Right lobe of liver (tissue), 6 donors: ENCODE data around the gene RIOK1. TPM values are rescaled to one million over a fixed set of nuclear protein-coding genes. Genes with fewer than 3 reads are reported as not detected.
"Not testable (repeated sequence)": the region's sequence is repeated elsewhere in the genome, so short reads cannot be mapped to it uniquely, and the experiment has no call there.

Source experiments
- ATAC-seq, 4 donors: fragments of 200-7000 bp; cut with Tn5 transposase; one replicate each; pipeline ENCODE4 v1.9.1; 2020; ENCODE audit warnings: mild to moderate bottlenecking in 4 of 4, moderate library complexity in 4 of 4
- DNase-seq, 3 donors: peaks; one replicate each; pipeline ENCODE4 v3.0.0-alpha.2; 2020
- H3K27ac ChIP-seq, 3 donors: fragments of 200-600 bp; one replicate each; pipeline ENCODE4 v1.8.0; 2022
- H3K27me3 ChIP-seq, 2 donors: fragments of 200-600 bp; one replicate each; pipeline ENCODE4 v1.8.0; 2022
- H3K36me3 ChIP-seq, 4 donors: fragments of 200-600 bp; sonication (generic) in 1 of 4; one replicate each; pipeline versions ENCODE4 v1.5.1 to v1.8.0; 2017 to 2022; ENCODE audit warnings: control low read depth in 1 of 4
- H3K4me1 ChIP-seq, 4 donors: fragments of 200-600 bp; sonication (generic) in 1 of 4; one replicate each; pipeline versions ENCODE4 v1.5.1 to v1.8.0; 2017 to 2022; ENCODE audit warnings: control low read depth in 1 of 4
- H3K4me3 ChIP-seq, 3 donors: fragments of 200-600 bp; one replicate each; pipeline ENCODE4 v1.8.0; 2022
- H3K9me3 ChIP-seq, 4 donors: fragments of 200-600 bp; sonication (generic) in 1 of 4; one replicate each; pipeline versions ENCODE4 v1.5.1 to v1.8.0; 2017 to 2022; ENCODE audit warnings: control low read depth in 1 of 4
- POLR2A ChIP-seq: fragments of 450-650 bp; IDR thresholded peaks from one replicate; pipeline ENCODE4 v1.6.1; 2017; ENCODE audit warnings: antibody characterized with exemption, mild to moderate bottlenecking
- WGBS: methylation state at CpG from one replicate; pipeline ENCODE4 v1.1.6; 2018; ENCODE audit warnings: low coverage, low lambda C conversion rate; ENCODE audit not compliant: insufficient coverage; ENCODE audit errors: missing lambda C conversion rate; 5-methylcytosine and 5-hydroxymethylcytosine counted together
- intact Hi-C, 2 donors: fragments of 100-400 bp; cut with DNase I; formaldehyde crosslinking; loops; one replicate each; pipeline versions ENCODE4 v1.11.2 to v1.14.1; 2022
- total RNA-seq, 6 experiments: library from RNA; depleted of rRNA in 2 of 6; stranded (reverse); fragments of >200 nt in 2 of 6; fragmentation: NEBNext Ultra II Directional in 3 of 6; extraction: Animal tissue kit (Norgen Biotek cat#: 25700) in 3 of 6; gene quantifications; one replicate each; pipeline versions ENCODE4 v1.1.0 to v1.2.4, GENCODE V29; 2016 to 2023
- TF ChIP-seq, protein P1 (sequence below), 4 donors: fragments of 200-600 bp in 3 of 4; fragments of 450-650 bp in 1 of 4; IDR thresholded peaks; one replicate each; pipeline versions ENCODE4 v1.5.1 to v1.8.0; 2016 to 2022; ENCODE audit warnings: antibody characterized with exemption in 4 of 4, mild to moderate bottlenecking in 2 of 4
- donor health status: DM: no; HTN: yes; CAD: no.
- donor health status: DM: no; HTN: no; CAD: no.
- donor health status: DM: no; HTN: no; CAD: no.
- donor health status: DM: no; HTN: yes; CAD: no.
- donor health status: DM: no; HTN: yes; CAD: no.

The RIOK1 gene
- total RNA-seq, 6 experiments from 2014 or later, result 4.6 to 7.9 (median 6.7) TPM

DNA sequence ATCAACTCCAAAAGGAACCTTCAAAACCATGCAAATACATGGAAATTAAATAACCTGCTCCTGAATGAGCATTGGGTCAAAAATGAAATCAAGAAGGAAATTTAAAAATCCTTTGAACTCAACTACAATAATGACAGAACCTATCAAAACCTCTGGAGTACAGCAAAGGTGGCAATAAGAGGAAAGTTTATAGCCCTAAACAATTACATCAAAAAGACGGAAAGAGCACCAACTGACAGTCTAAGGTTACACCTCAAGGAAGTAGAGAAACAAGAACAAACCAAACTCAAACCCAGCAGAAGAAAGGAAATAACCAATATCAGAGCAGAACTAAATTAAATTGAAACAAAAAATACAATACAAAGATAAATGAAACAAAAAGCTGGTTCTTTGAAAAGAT lies 39.0 kb upstream of the RIOK1 start:
- H3K4me1 ChIP-seq, H3K9me3 ChIP-seq, H3K27ac ChIP-seq, DNase-seq, intact Hi-C loops, H3K4me3 ChIP-seq, ATAC-seq, H3K36me3 ChIP-seq, H3K27me3 ChIP-seq: not testable (repeated sequence)
- WGBS, result 100% methylated on average over 1 of the region's 1 CpG

DNA sequence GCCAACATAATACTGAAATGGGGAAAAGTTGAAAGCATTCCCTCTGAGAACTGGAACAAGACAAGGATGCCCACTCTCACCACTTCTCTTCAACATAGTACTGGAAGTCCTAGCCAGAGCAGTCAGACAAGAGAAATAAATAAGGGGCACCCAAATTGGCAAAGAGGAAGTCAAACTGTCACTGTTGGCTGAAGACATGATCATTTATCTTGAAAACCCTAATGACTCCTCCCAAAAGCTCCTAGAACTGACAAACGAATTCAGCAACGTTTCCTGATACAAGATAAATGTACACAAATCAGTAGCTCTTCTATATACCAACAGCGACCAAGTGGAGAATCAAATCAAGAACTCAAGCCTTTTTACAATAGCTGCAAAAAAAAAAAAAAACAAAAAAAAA lies 37.7 kb upstream of the RIOK1 start:
- H3K4me3 ChIP-seq, H3K9me3 ChIP-seq, H3K27ac ChIP-seq, H3K4me1 ChIP-seq, ATAC-seq, intact Hi-C loops, DNase-seq, H3K36me3 ChIP-seq, H3K27me3 ChIP-seq: not testable (repeated sequence)
- 19% methylated on average over 2 of the region's 3 CpGs for WGBS

DNA sequence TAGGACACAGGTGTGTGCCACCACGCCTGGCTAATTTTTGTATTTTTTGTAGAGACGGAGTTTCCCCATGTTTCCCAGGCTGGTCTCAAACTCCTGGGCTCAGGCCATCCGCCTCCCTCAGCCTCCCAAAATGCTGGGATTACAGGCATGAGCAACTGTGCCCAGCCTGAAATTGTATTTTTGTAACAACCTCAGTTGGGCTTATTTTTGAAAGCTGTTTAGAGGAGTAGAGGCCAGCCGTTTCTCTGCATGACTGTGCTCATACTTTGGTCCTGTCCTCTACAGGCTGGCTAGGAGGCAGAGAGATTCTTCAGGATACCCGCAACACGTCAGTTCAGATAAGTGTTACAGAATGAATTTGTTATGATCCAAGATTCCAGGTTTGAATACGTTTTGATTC lies 22.2 kb upstream of the RIOK1 start:
- Histone ChIP-seq H3K27me3 (no peaks in the 10 kb centered on the region), H3K9me3 (no peaks in the 10 kb centered on the region), H3K36me3 (no peaks in the 10 kb centered on the region), H3K4me3 (no peak overlapping the region), H3K27ac (no peak overlapping the region), H3K4me1 (no peaks in the 10 kb centered on the region)
- no peak for ATAC-seq
- intact Hi-C loops, result no loop called here
- WGBS, result 80% methylated on average over 7 of the region's 7 CpGs
- TF ChIP-seq, protein P1, sequence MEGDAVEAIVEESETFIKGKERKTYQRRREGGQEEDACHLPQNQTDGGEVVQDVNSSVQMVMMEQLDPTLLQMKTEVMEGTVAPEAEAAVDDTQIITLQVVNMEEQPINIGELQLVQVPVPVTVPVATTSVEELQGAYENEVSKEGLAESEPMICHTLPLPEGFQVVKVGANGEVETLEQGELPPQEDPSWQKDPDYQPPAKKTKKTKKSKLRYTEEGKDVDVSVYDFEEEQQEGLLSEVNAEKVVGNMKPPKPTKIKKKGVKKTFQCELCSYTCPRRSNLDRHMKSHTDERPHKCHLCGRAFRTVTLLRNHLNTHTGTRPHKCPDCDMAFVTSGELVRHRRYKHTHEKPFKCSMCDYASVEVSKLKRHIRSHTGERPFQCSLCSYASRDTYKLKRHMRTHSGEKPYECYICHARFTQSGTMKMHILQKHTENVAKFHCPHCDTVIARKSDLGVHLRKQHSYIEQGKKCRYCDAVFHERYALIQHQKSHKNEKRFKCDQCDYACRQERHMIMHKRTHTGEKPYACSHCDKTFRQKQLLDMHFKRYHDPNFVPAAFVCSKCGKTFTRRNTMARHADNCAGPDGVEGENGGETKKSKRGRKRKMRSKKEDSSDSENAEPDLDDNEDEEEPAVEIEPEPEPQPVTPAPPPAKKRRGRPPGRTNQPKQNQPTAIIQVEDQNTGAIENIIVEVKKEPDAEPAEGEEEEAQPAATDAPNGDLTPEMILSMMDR (IDR thresholded peaks at IDR 0.05), result no peak
- TF ChIP-seq POLR2A, result no peak
- DNase-seq, result no peak

DNA sequence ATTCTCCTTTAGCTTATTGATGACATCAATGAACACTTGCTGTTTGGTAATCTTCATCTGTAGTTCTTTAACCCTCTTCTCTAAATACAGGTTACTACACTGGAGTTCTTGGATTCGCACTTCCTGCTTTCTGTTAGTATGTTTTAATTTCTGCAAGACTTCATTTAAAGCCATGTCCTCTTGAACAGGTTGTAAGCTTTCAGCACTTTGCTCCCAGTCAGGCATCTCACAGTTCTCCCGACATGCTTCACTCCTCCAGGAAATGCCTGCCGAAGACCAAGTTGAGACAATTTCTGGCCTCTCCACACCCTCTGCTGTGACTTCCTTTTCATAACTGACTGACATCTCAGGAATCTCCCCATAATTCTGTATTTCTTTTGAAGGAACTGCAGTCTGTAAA lies 15.9 kb upstream of the RIOK1 start:
- H3K27me3 ChIP-seq, result no peaks in the 10 kb centered on the region
- no peak overlapping the region for H3K27ac ChIP-seq
- H3K4me3 ChIP-seq, result no peak overlapping the region
- no peak for DNase-seq
- no peaks in the 10 kb centered on the region for H3K4me1 ChIP-seq
- no peak for ATAC-seq
- no peak for TF ChIP-seq POLR2A
- TF ChIP-seq, protein P1 (IDR thresholded peaks at IDR 0.05), result no peak
- intact Hi-C loops, result no loop called here
- WGBS, result 68% methylated on average over 3 of the region's 3 CpGs
- H3K36me3 ChIP-seq, result no peaks in the 10 kb centered on the region
- no peaks in the 10 kb centered on the region for H3K9me3 ChIP-seq

DNA sequence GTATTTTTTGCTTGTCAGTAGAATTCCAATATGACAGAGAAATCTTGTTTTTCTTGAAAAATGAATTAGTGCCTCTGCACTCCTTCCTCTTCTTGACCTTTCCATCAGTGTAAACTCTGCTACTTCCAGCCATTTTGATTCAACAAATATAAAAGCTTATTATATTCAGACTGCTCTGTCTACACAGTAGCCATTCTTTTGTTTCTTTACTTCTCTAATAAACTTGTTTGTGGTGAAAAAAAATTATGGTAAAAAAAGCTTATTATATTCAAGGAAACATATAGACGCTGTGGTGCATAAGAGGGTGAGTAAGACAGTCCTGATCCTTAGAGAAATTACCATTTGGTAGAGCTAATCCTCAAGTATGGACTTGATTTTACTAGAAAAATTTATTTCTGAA lies 11.6 kb upstream of the RIOK1 start:
- no peak for DNase-seq
- no peak overlapping the region for H3K27ac ChIP-seq
- no peaks in the 10 kb centered on the region for H3K27me3 ChIP-seq
- H3K4me3 ChIP-seq, result no peak overlapping the region
- WGBS, result 95% methylated on average over 1 of the region's 1 CpG
- no peaks in the 10 kb centered on the region for H3K9me3 ChIP-seq
- H3K36me3 ChIP-seq, result no peaks in the 10 kb centered on the region
- no peaks in the 10 kb centered on the region for H3K4me1 ChIP-seq
- TF ChIP-seq, protein P1 (IDR thresholded peaks at IDR 0.05), result no peak
- no peak for TF ChIP-seq POLR2A
- no peak for ATAC-seq
- intact Hi-C loops, result no loop called here

DNA sequence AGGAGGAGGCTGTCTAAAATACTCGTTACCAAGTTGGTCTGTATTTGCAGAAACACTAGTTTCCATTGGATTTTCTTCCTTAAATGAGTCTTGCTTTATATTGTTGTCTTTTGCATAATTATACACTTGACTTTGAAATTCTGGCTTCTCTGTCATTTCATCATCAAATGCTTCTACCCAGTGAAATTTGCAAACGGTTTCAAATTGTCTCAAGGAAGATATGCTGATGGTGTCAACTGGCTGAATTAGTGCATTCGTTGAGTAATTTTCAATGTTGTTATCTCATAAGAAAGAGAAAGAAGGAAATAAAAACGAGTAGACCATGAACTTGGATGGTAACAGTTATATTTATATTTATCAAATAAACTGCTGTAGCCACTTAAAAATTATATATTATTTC lies 10.9 kb upstream of the RIOK1 start:
- TF ChIP-seq, protein P1 (IDR thresholded peaks at IDR 0.05), result no peak
- no peak for TF ChIP-seq POLR2A
- H3K4me1 ChIP-seq, result no peaks in the 10 kb centered on the region
- no peaks in the 10 kb centered on the region for H3K9me3 ChIP-seq
- 41% methylated on average over 4 of the region's 4 CpGs for WGBS
- intact Hi-C loops, result no loop called here
- ATAC-seq (no peak), DNase-seq (no peak)
- H3K27ac ChIP-seq, result no peak overlapping the region
- no peak overlapping the region for H3K4me3 ChIP-seq
- no peaks in the 10 kb centered on the region for H3K36me3 ChIP-seq
- no peaks in the 10 kb centered on the region for H3K27me3 ChIP-seq
